Body of pancreas (tissue), 4 donors: ENCODE results near the gene DTNBP1. TPM values are rescaled to one million over a fixed set of nuclear protein-coding genes. Genes with fewer than 3 reads are reported as not detected.

Source experiments
- ATAC-seq: fragments of 150-250 bp; one replicate; pipeline ENCODE4 v1.9.1; 2016
- DNase-seq, 4 donors: peaks; one replicate each; pipeline ENCODE4 v3.0.0-alpha.2; 2019
- H3K27ac ChIP-seq, 4 donors: fragments of 200-600 bp; sonication (generic); 1 replicate in 3 of 4; 2 replicates in 1 of 4; pipeline versions ENCODE4 v1.5.1 to v1.6.1; 2016 to 2019; ENCODE audit warnings: mild to moderate bottlenecking in 1 of 4, mixed read lengths in 1 of 4, moderate library complexity in 1 of 4
- H3K27me3 ChIP-seq, 2 donors: fragments of 200-600 bp; sonication (generic); one replicate each; pipeline ENCODE4 v1.6.0; 2016; ENCODE audit warnings: mild to moderate bottlenecking in 1 of 2
- H3K36me3 ChIP-seq, 2 donors: fragments of 200-600 bp; sonication (generic); replicated peaks in 1 of 2; 2 replicates each; pipeline ENCODE4 v1.5.1; 2016; ENCODE audit warnings: low read depth in 2 of 2; ENCODE audit not compliant: insufficient read depth in 1 of 2
- H3K4me1 ChIP-seq: fragments of 200-600 bp; sonication (generic); one replicate; pipeline ENCODE4 v1.6.0; 2016
- H3K4me3 ChIP-seq, 2 donors: fragments of 200-600 bp; sonication (generic); 1 replicate in 1 of 2; 2 replicates in 1 of 2; pipeline ENCODE4 v1.5.1; 2016 to 2019
- H3K9me3 ChIP-seq, 3 donors: fragments of 200-600 bp; sonication (generic); 1 replicate in 2 of 3; 2 replicates in 1 of 3; pipeline ENCODE4 v1.5.1; 2016
- CTCF ChIP-seq, 7 experiments: fragments of 450-650 bp in 4 of 7; fragments of 200-600 bp in 3 of 7; sonication (generic) in 3 of 7; IDR thresholded peaks; one replicate each; pipeline ENCODE4 v1.5.1; 2016 to 2019; ENCODE audit warnings: antibody characterized with exemption in 7 of 7
- POLR2A ChIP-seq, 3 donors: fragments of 450-650 bp; IDR thresholded peaks; one replicate each; pipeline ENCODE4 v1.6.1; 2016; ENCODE audit warnings: antibody characterized with exemption in 3 of 3, mild to moderate bottlenecking in 2 of 3
- WGBS, 2 donors: methylation state at CpG; one replicate each; pipeline ENCODE4 v1.1.5; 2017; 5-methylcytosine and 5-hydroxymethylcytosine counted together
- intact Hi-C: fragments of 100-400 bp; cut with DNase I; formaldehyde crosslinking; loops from one replicate; pipeline ENCODE4 v1.15.1; 2023
- total RNA-seq, 2 donors: library from RNA; depleted of rRNA; stranded (reverse); fragments of >200 nt; gene quantifications; one replicate each; pipeline ENCODE4 v1.1.0, GENCODE V29; 2016

DTNBP1 gene
- total RNA-seq, 2 donors from 2014 or later = 3.3 to 5.2 TPM

GRCh38 chr6:15533379-15534026, 129.3 kb downstream of the DTNBP1 start:
- Histone ChIP-seq H3K27ac (no peak overlapping the region), H3K27me3 (no peaks in the 10 kb centered on the region), H3K4me1 (peaks cover 7% of the 10 kb centered on the region), H3K9me3 (no peaks in the 10 kb centered on the region), H3K4me3 (no peak overlapping the region), H3K36me3 (peaks cover 0 to 6% of the 10 kb centered on the region in 2 donors)
- no peak for DNase-seq
- TF ChIP-seq CTCF (IDR thresholded peaks at IDR 0.05) (no peak), POLR2A (IDR thresholded peaks at IDR 0.05) (no peak)
- no peak for ATAC-seq
- intact Hi-C loops = no loop called here
- WGBS, 2 donors = 90 to 96% methylated on average over 12 of the region's 12 CpGs

- H3K4me1 ChIP-seq = peaks cover 7% of the 10 kb centered on the region
- no peaks in the 10 kb centered on the region for H3K9me3 ChIP-seq
- no peak overlapping the region for H3K4me3 ChIP-seq
- intact Hi-C loops = no loop called here
- WGBS, 2 donors = 96 to 97% methylated on average over 7 of the region's 7 CpGs
- no peak overlapping the region for H3K27ac ChIP-seq
- peaks cover 0 to 6% of the 10 kb centered on the region in 2 donors for H3K36me3 ChIP-seq
- no peaks in the 10 kb centered on the region for H3K27me3 ChIP-seq
- no peak for DNase-seq
- ATAC-seq = no peak
- no peak for TF ChIP-seq CTCF (IDR thresholded peaks at IDR 0.05)
- TF ChIP-seq POLR2A (IDR thresholded peaks at IDR 0.05) = no peak
These were observed 130.9 kb downstream of the DTNBP1 start for GRCh38 chr6:15531973-15532372.

GRCh38 chr6:15530411-15530810, 132.4 kb downstream of the DTNBP1 start:
- intact Hi-C loops = no loop called here
- TF ChIP-seq CTCF (IDR thresholded peaks at IDR 0.05) (no peak), POLR2A (IDR thresholded peaks at IDR 0.05) (no peak)
- no peaks in the 10 kb centered on the region for H3K9me3 ChIP-seq
- no peak for DNase-seq
- H3K4me1 ChIP-seq = no peaks in the 10 kb centered on the region
- WGBS, 2 donors = 88 to 93% methylated on average over 10 of the region's 10 CpGs
- no peak overlapping the region for H3K27ac ChIP-seq
- no peak for ATAC-seq
- H3K27me3 ChIP-seq = no peaks in the 10 kb centered on the region
- peaks cover 0 to 6% of the 10 kb centered on the region in 2 donors for H3K36me3 ChIP-seq
- H3K4me3 ChIP-seq = no peak overlapping the region

GRCh38 chr6:15528870-15529269, 134.0 kb downstream of the DTNBP1 start:
- WGBS, 2 donors = 98 to 99% methylated on average over 9 of the region's 9 CpGs
- no peaks in the 10 kb centered on the region for H3K9me3 ChIP-seq
- DNase-seq = no peak

GRCh38 chr6:15527838-15528617, 134.8 kb downstream of the DTNBP1 start:
- 90 to 95% methylated on average over 12 of the region's 12 CpGs for WGBS, 2 donors
- intact Hi-C loops = no loop called here
- ATAC-seq = no peak
- TF ChIP-seq CTCF (IDR thresholded peaks at IDR 0.05) = no peak
- no peak for TF ChIP-seq POLR2A (IDR thresholded peaks at IDR 0.05)
- no peak for DNase-seq
- Histone ChIP-seq H3K36me3 (peaks cover 0 to 9% of the 10 kb centered on the region in 2 donors), H3K4me3 (no peak overlapping the region), H3K27ac (no peak overlapping the region), H3K4me1 (peaks cover 4% of the 10 kb centered on the region), H3K9me3 (no peaks in the 10 kb centered on the region), H3K27me3 (no peaks in the 10 kb centered on the region)

More at GRCh38 chr6:15528870-15529269, 134.0 kb downstream of the DTNBP1 start:
- H3K36me3 ChIP-seq = peaks cover 0 to 9% of the 10 kb centered on the region in 2 donors
- no peak overlapping the region for H3K4me3 ChIP-seq
- no peak for ATAC-seq
- intact Hi-C loops = no loop called here
- no peaks in the 10 kb centered on the region for H3K4me1 ChIP-seq
- H3K27me3 ChIP-seq = no peaks in the 10 kb centered on the region
- no peak overlapping the region for H3K27ac ChIP-seq
- TF ChIP-seq POLR2A (IDR thresholded peaks at IDR 0.05) = no peak
